K562 (cell line): Measurements from ENCODE around the gene FOXN3. TPM values are rescaled to one million over a fixed set of nuclear protein-coding genes. Genes with fewer than 3 reads are reported as not detected.

ENCODE experiments used
- ATAC-seq: fragments of 200-7000 bp; cut with Tn5 transposase; 3 replicates; pipeline ENCODE4 v1.9.1; 2020; ENCODE audit warnings: moderate library complexity
- BruUV-seq: library from RNA; stranded (reverse); fragments of 400-500 nt; replicated peaks from 2 replicates; lab custom pipeline; 2021; lab: Mats Ljungman, UMichigan
- CTCF ChIA-PET: fragments of 300-600 bp; formaldehyde crosslinking; extraction: SDS; loops from one replicate; lab custom pipeline; 2021; ENCODE audit warnings: low intra/inter-chr PET ratio; lab: Yijun Ruan, JAX
- POLR2A ChIA-PET: fragments of 300-600, 350-650 bp; sonication (Branson Sonifier 250); formaldehyde crosslinking; extraction: SDS; loops from one replicate; lab custom pipeline; 2021; ENCODE audit warnings: antibody characterized with exemption, inconsistent platforms; lab: Yijun Ruan, JAX
- DNase-seq, 4 experiments: peaks; one replicate each; pipeline versions ENCODE4 v3.0.0 to v3.0.0-alpha.2; 2011 to 2018; ENCODE audit warnings: low spot score in 3 of 4, mixed read lengths in 3 of 4; ENCODE audit errors: extremely low read depth in 1 of 4
- FAIRE-seq: peaks from 2 replicates; lab custom pipeline; 2011; peaks lifted over from hg19 to GRCh38; lab: Jason Lieb, UNC
- H2AFZ ChIP-seq: 2 replicates; pipeline ENCODE4 v1.6.0; 2011; ENCODE audit warnings: low read depth, low read length, control low read depth, inconsistent platforms
- H3K27ac ChIP-seq: fragments of 200-600 bp; 3 replicates; pipeline ENCODE4 v1.8.0; 2011; ENCODE audit warnings: low read depth, mild to moderate bottlenecking, control low read depth, inconsistent platforms, low read length, moderate library complexity, mixed read lengths; ENCODE audit errors: extremely low read depth
- H3K27me3 ChIP-seq, 2 experiments: fragments of 300-600 bp in 1 of 2; 2 replicates in 1 of 2; 3 replicates in 1 of 2; pipeline versions ENCODE4 v1.6.0 to v1.8.0; 2011; ENCODE audit warnings: inconsistent platforms in 2 of 2, low read length in 2 of 2, mild to moderate bottlenecking in 1 of 2, mixed read lengths in 1 of 2, moderate library complexity in 1 of 2; ENCODE audit not compliant: control insufficient read depth in 2 of 2, insufficient read depth in 2 of 2
- H3K36me3 ChIP-seq: fragments of 300-600 bp; 3 replicates; pipeline ENCODE4 v1.8.0; 2011; ENCODE audit warnings: mild to moderate bottlenecking, low read length, inconsistent platforms; ENCODE audit not compliant: control insufficient read depth, insufficient read depth
- H3K4me1 ChIP-seq, 2 experiments: fragments of 200-600 bp in 1 of 2; replicated peaks in 1 of 2; 2 replicates in 1 of 2; 3 replicates in 1 of 2; pipeline versions ENCODE4 v1.5.1 to v1.8.0; 2011; ENCODE audit warnings: inconsistent platforms in 2 of 2, low read length in 2 of 2, mild to moderate bottlenecking in 1 of 2, mixed read lengths in 1 of 2, moderate library complexity in 1 of 2; ENCODE audit not compliant: control insufficient read depth in 2 of 2, insufficient read depth in 2 of 2
- H3K4me2 ChIP-seq: 2 replicates; pipeline ENCODE4 v1.6.1; 2011; ENCODE audit warnings: low read length, control low read depth, inconsistent platforms, mixed read lengths; ENCODE audit not compliant: insufficient read depth
- H3K4me3 ChIP-seq: fragments of 200-600 bp; sonication (generic), shearing (Covaris generic); 2 replicates; pipeline ENCODE4 v1.5.1; 2016; ENCODE audit warnings: control low read depth, inconsistent platforms
- H3K79me2 ChIP-seq: fragments of 200-600 bp; 3 replicates; pipeline ENCODE4 v1.8.0; 2011; ENCODE audit warnings: low read length, inconsistent platforms; ENCODE audit not compliant: control insufficient read depth, insufficient read depth
- H3K9ac ChIP-seq, 2 experiments: 2 replicates each; pipeline versions ENCODE4 v1.6.0 to v1.6.1; 2011; ENCODE audit warnings: low read depth in 2 of 2, low read length in 2 of 2, control low read depth in 1 of 2, inconsistent platforms in 1 of 2, mild to moderate bottlenecking in 1 of 2, mixed read lengths in 1 of 2; ENCODE audit not compliant: insufficient read depth in 1 of 2
- H3K9me1 ChIP-seq: one replicate; pipeline ENCODE4 v1.6.0; 2011; ENCODE audit warnings: inconsistent platforms, mild to moderate bottlenecking, low read length, moderate library complexity; ENCODE audit not compliant: control insufficient read depth, insufficient read depth
- H3K9me3 ChIP-seq: replicated peaks from 2 replicates; pipeline ENCODE4 v1.5.1; 2011; ENCODE audit warnings: low read depth, low read length, inconsistent platforms; ENCODE audit not compliant: control insufficient read depth, insufficient read depth
- H4K20me1 ChIP-seq: replicated peaks from 2 replicates; pipeline ENCODE4 v1.6.1; 2011; ENCODE audit warnings: low read length, inconsistent platforms, mixed read lengths; ENCODE audit not compliant: control insufficient read depth, insufficient read depth
- CC2D1A ChIP-seq: fragments of 450-650 bp; IDR thresholded peaks from 2 replicates; pipeline ENCODE4 v1.6.1; 2017; ENCODE audit warnings: mild to moderate bottlenecking
- ESRRA ChIP-seq: fragments of 450-650 bp; IDR thresholded peaks from 2 replicates; pipeline ENCODE4 v1.6.1; 2014; ENCODE audit warnings: low read depth, mild to moderate bottlenecking, moderate library complexity, borderline replicate concordance
- FOS ChIP-seq: IDR thresholded peaks from 3 replicates; pipeline ENCODE4 v1.6.1; 2011; ENCODE audit not compliant: insufficient read length; ENCODE audit errors: extremely low read depth
- FOXJ3 ChIP-seq: sonication (generic); formaldehyde crosslinking; IDR thresholded peaks from 2 replicates; pipeline ENCODE4 v1.4.0; 2020; ENCODE audit warnings: mild to moderate bottlenecking, missing genetic modification reagents
- L3MBTL2 ChIP-seq: fragments of 450-650 bp; IDR thresholded peaks from 2 replicates; pipeline ENCODE4 v1.6.1; 2016; ENCODE audit warnings: mild to moderate bottlenecking, moderate library complexity
- MYC ChIP-seq, 2 experiments: fragments of 250-450 bp in 1 of 2; sonication (Bioruptor Pico) in 1 of 2; IDR thresholded peaks; 2 replicates each; pipeline versions ENCODE4 v1.5.1 to v1.6.1; 2012 to 2021; ENCODE audit warnings: low read depth in 2 of 2, borderline replicate concordance in 1 of 2, improper control_type of control experiment in 1 of 2, low read length in 1 of 2, mild to moderate bottlenecking in 1 of 2, moderate library complexity in 1 of 2
- PTBP1 ChIP-seq: fragments of 200-400 bp; formaldehyde crosslinking; IDR thresholded peaks from 2 replicates; pipeline ENCODE4 v1.6.1; 2017; ENCODE audit warnings: low read depth, low read length
- SREBF1 ChIP-seq: fragments of 150-350 bp; IDR thresholded peaks from 2 replicates; pipeline ENCODE4 v1.6.1; 2014; ENCODE audit warnings: antibody characterized with exemption, low read depth, low read length, borderline replicate concordance
- USF1 ChIP-seq: sonication (generic); formaldehyde crosslinking; IDR thresholded peaks from 2 replicates; pipeline ENCODE4 v1.9.0; 2022; ENCODE audit warnings: mild to moderate bottlenecking, missing genetic modification reagents
- ZC3H8 ChIP-seq: fragments of 450-650 bp; IDR thresholded peaks from 2 replicates; pipeline ENCODE4 v1.6.1; 2017
- ZNF121 ChIP-seq: sonication (generic); formaldehyde crosslinking; conservative IDR thresholded peaks from 2 replicates; pipeline ENCODE4 v1.8.0; 2022; ENCODE audit warnings: missing genetic modification reagents
- WGBS: fragments of 100-300 bp; shearing (Covaris generic); methylation state at CpG from one replicate; pipeline ENCODE4 v1.1.6; 2016; ENCODE audit warnings: low coverage, mixed read lengths; ENCODE audit not compliant: insufficient coverage; ENCODE audit errors: missing lambda C conversion rate; 5-methylcytosine and 5-hydroxymethylcytosine counted together
- in situ Hi-C: fragments of 300-500 bp; cut with MboI; formaldehyde crosslinking; loops from 4 replicates; pipeline ENCODE4 v1.15.0; 2018; ENCODE audit warnings: inconsistent platforms, mixed read lengths
- intact Hi-C: fragments of 100-400 bp; cut with micrococcal nuclease; formaldehyde crosslinking; loops from 2 replicates; pipeline ENCODE4 v1.14.2; 2022
- polyA plus RNA-seq, 8 experiments: library from polyadenylated mRNA; depleted of rRNA in 4 of 8; stranded (reverse) in 5 of 8; unstranded in 3 of 8; fragments of >200 nt; fragmentation: Nextera tagmentation in 2 of 8; fragmentation: Illumina TruSeq in 1 of 8; extraction: Ambion mirVana in 2 of 8; extraction: Trizol in 1 of 8; gene quantifications; 2 replicates each; pipeline versions ENCODE4 v1.2.1 to v1.2.3, GENCODE V29; 2011 to 2014; ENCODE audit warnings: inconsistent platforms in 1 of 8, missing spikeins in 1 of 8
- total RNA-seq, 7 experiments: library from RNA; depleted of rRNA in 6 of 7; stranded (reverse); fragments of >200 nt in 6 of 7; fragmentation: Illumina TruSeq in 2 of 7; extraction: Trizol in 2 of 7; gene quantifications; 2 replicates each; pipeline versions ENCODE4 v1.2.1 to v1.2.3, GENCODE V29; 2011 to 2021; ENCODE audit warnings: low replicate concordance in 1 of 7
- TF ChIP-seq, protein P1 (sequence below), 2 experiments: IDR thresholded peaks; 2 replicates each; pipeline ENCODE4 v1.6.1; 2012; ENCODE audit warnings: improper control_type of control experiment in 2 of 2, low read depth in 2 of 2, low read length in 2 of 2, borderline replicate concordance in 1 of 2
- TF ChIP-seq, protein P2 (sequence below): fragments of 250-450 bp; sonication (Bioruptor Pico); IDR thresholded peaks from 2 replicates; pipeline ENCODE4 v1.5.0; 2020; ENCODE audit warnings: mild to moderate bottlenecking
- TF ChIP-seq, protein P3 (sequence below): sonication (generic); formaldehyde crosslinking; IDR thresholded peaks from 2 replicates; pipeline ENCODE4 v1.8.0; 2022; ENCODE audit warnings: mild to moderate bottlenecking, missing genetic modification reagents
- TF ChIP-seq, protein P4 (sequence below): fragments of 450-650 bp; IDR thresholded peaks from 2 replicates; pipeline ENCODE4 v1.6.1; 2016

Gene FOXN3
- total and polyA plus RNA-seq, 9 of the 15 experiments (the other 6 are each of a cell fraction or from before 2014, with no cell fraction given) = 0.07 to 1.3 (median 0.40) TPM

DNA sequence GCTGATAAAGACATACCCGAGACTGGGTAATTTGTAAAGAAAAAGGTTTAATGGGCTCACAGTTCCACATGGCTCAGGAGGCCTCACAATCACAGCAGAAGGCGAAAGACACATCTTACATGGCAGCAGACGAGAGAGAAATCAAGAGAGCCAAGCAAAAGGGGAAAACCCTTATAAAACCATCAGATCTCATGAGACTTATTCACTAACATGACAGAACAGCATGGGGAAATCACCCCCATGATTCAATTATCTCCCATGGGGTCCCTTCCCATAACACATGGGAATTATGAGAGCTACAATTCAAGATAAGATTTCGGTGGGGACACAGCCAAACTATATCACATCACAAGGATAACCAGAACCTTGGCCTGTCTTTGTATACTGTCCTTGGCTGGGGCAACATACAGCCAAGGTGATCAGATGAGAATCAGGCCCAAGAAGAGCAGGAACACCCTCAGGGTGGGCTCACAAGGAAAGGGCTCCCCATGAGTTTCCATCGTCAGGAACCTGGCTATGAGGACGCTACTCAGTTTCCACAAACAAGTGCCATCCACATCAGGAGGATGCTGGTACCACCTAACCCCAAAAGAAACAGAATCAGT, 152.7 kb downstream of the FOXN3 start:
- H3K9ac ChIP-seq = no peak overlapping the region
- DNase-seq (no peak), ATAC-seq (no peak), FAIRE-seq (no peak)
- WGBS = 0% methylated on average over 4 of the region's 6 CpGs
- no peak overlapping the region for H3K4me2 ChIP-seq
- no peaks in the 10 kb centered on the region for H4K20me1 ChIP-seq
- no peak overlapping the region for H2AFZ ChIP-seq
- intact Hi-C loops (no loop called here), in situ Hi-C loops (no loop called here)
- H3K27ac ChIP-seq = no peak overlapping the region
- POLR2A ChIA-PET = no interaction called here
- H3K79me2 ChIP-seq = no peaks in the 10 kb centered on the region
- CTCF ChIA-PET = interaction anchor here (0.5 kb wide), 1 partner anchor 113 kb away, joined by 3 read pairs; no protein-coding TSS in a partner anchor
- no peaks in the 10 kb centered on the region for H3K9me1 ChIP-seq
- no peaks in the 10 kb centered on the region for H3K4me1 ChIP-seq
- H3K9me3 ChIP-seq = no peaks in the 10 kb centered on the region
- no peak overlapping the region for H3K4me3 ChIP-seq
- no TSS peak for BruUV-seq
- H3K27me3 ChIP-seq = peaks cover 0 to 15% of the 10 kb centered on the region in 2 experiments; a peak in 3 of 5 replicates
- no peaks in the 10 kb centered on the region for H3K36me3 ChIP-seq
- TF ChIP-seq ZNF121 (CRISPR knock-in tag) (no peak), MYC (IDR thresholded peaks at IDR 0.05; ENCODE audit: low read depth, low read length) (no peak), MYC (CRISPR knock-in tag; IDR thresholded peaks at IDR 0.05; ENCODE audit: borderline replicate concordance, low read depth) (no peak), USF1 (CRISPR knock-in tag) (no peak), ESRRA (no peak), CC2D1A (no peak), PTBP1 (no peak), L3MBTL2 (no peak), FOXJ3 (no peak), SREBF1 (no peak), FOS (no peak), ZC3H8 (no peak)
- TF ChIP-seq, protein P1, sequence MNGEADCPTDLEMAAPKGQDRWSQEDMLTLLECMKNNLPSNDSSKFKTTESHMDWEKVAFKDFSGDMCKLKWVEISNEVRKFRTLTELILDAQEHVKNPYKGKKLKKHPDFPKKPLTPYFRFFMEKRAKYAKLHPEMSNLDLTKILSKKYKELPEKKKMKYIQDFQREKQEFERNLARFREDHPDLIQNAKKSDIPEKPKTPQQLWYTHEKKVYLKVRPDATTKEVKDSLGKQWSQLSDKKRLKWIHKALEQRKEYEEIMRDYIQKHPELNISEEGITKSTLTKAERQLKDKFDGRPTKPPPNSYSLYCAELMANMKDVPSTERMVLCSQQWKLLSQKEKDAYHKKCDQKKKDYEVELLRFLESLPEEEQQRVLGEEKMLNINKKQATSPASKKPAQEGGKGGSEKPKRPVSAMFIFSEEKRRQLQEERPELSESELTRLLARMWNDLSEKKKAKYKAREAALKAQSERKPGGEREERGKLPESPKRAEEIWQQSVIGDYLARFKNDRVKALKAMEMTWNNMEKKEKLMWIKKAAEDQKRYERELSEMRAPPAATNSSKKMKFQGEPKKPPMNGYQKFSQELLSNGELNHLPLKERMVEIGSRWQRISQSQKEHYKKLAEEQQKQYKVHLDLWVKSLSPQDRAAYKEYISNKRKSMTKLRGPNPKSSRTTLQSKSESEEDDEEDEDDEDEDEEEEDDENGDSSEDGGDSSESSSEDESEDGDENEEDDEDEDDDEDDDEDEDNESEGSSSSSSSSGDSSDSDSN (IDR thresholded peaks at IDR 0.05; ENCODE audit: borderline replicate concordance in 1 of 2, low read depth in 2 of 2, low read length in 2 of 2) = no peak
- TF ChIP-seq, protein P2, sequence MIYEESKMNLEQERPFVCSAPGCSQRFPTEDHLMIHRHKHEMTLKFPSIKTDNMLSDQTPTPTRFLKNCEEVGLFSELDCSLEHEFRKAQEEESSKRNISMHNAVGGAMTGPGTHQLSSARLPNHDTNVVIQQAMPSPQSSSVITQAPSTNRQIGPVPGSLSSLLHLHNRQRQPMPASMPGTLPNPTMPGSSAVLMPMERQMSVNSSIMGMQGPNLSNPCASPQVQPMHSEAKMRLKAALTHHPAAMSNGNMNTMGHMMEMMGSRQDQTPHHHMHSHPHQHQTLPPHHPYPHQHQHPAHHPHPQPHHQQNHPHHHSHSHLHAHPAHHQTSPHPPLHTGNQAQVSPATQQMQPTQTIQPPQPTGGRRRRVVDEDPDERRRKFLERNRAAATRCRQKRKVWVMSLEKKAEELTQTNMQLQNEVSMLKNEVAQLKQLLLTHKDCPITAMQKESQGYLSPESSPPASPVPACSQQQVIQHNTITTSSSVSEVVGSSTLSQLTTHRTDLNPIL (CRISPR knock-in tag) = no peak
- TF ChIP-seq, protein P3, sequence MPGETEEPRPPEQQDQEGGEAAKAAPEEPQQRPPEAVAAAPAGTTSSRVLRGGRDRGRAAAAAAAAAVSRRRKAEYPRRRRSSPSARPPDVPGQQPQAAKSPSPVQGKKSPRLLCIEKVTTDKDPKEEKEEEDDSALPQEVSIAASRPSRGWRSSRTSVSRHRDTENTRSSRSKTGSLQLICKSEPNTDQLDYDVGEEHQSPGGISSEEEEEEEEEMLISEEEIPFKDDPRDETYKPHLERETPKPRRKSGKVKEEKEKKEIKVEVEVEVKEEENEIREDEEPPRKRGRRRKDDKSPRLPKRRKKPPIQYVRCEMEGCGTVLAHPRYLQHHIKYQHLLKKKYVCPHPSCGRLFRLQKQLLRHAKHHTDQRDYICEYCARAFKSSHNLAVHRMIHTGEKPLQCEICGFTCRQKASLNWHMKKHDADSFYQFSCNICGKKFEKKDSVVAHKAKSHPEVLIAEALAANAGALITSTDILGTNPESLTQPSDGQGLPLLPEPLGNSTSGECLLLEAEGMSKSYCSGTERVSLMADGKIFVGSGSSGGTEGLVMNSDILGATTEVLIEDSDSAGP (CRISPR knock-in tag) = no peak
- TF ChIP-seq, protein P4, sequence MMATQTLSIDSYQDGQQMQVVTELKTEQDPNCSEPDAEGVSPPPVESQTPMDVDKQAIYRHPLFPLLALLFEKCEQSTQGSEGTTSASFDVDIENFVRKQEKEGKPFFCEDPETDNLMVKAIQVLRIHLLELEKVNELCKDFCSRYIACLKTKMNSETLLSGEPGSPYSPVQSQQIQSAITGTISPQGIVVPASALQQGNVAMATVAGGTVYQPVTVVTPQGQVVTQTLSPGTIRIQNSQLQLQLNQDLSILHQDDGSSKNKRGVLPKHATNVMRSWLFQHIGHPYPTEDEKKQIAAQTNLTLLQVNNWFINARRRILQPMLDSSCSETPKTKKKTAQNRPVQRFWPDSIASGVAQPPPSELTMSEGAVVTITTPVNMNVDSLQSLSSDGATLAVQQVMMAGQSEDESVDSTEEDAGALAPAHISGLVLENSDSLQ = no peak
